CD4-positive, alpha-beta T cell treated with Interleukin-15 for 4 hours (primary cell): ENCODE results near the gene MAML1.

ENCODE experiments used
- DNase-seq: peaks from one replicate; pipeline ENCODE4 v3.0.0-alpha.2; 2020; ENCODE audit warnings: low spot score

Gene MAML1

GRCh38 chr5:179822059-179822432 lies 89.4 kb downstream of the MAML1 start:
- DNase-seq: no peak

- no peak for DNase-seq
These were observed 89.9 kb downstream of the MAML1 start for GRCh38 chr5:179822444-179822990.

- no peak for DNase-seq
These were observed 91.5 kb downstream of the MAML1 start for GRCh38 chr5:179823937-179824744.

- DNase-seq: no peak
These were observed 92.1 kb downstream of the MAML1 start for GRCh38 chr5:179824745-179825112.

DNA sequence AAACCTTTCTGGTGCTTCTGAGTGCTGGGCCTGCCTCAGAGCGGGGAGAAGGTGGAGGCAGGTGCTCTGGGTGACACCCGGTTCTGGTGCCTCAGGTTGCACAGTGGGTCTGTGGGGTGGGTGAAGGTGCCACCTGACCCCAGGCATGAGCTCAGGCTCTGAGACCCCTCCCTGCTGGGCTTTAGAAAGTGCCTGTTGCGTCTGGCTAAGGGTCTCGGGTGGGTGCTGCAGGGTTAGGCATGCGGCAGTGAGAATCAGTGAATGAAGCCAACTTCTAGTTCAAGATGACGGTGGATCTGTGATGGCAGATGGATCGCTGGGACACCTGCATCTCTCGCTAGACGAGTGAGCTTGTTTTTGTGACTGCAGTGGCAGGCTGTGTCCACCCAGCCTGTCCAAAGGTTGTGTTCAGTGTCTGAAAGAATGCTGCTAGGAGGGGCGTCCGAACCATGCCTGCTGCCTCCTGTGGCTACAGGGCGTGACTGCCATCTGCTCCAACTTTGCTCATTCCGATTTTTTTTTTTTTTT lies 93.1 kb downstream of the MAML1 start:
- DNase-seq: no peak
